Activated B cell treated with CpG ODN at 0.5 μM for 24 hours (primary cell): ENCODE results near the gene MKLN1. TPM values are rescaled to one million over a fixed set of nuclear protein-coding genes. Genes with fewer than 3 reads are reported as not detected.

Experiments used
- ATAC-seq: fragments of 200-7000 bp; cut with Tn5 transposase; one replicate; pipeline ENCODE4 v1.10.0; 2021; ENCODE audit warnings: low read depth, mild to moderate bottlenecking, moderate library complexity
- CTCF ChIA-PET: fragments of 350-600 bp; sonication (Branson Sonifier 250); formaldehyde crosslinking; loops from one replicate; lab custom pipeline; 2021; ENCODE audit warnings: antibody characterized with exemption; lab: Charles Lee
- POLR2A ChIA-PET: fragments of 350-600 bp; sonication (Branson Sonifier 250); formaldehyde crosslinking; loops from one replicate; lab custom pipeline; 2021; ENCODE audit warnings: antibody characterized with exemption; lab: Charles Lee
- DNase-seq: peaks from one replicate; pipeline ENCODE4 v3.0.0; 2022
- H3K27ac Mint-ChIP-seq: one replicate; pipeline ENCODE4 v1.8.0; 2020; ENCODE audit warnings: mixed read lengths
- H3K27me3 Mint-ChIP-seq: one replicate; pipeline ENCODE4 v1.8.0; 2021; ENCODE audit warnings: mixed read lengths
- H3K36me3 Mint-ChIP-seq: one replicate; pipeline ENCODE4 v1.8.0; 2021; ENCODE audit warnings: low read depth, mixed read lengths
- H3K4me1 Mint-ChIP-seq: one replicate; pipeline ENCODE4 v1.8.0; 2021; ENCODE audit warnings: mixed read lengths
- H3K4me3 Mint-ChIP-seq: one replicate; pipeline ENCODE4 v1.8.0; 2020; ENCODE audit warnings: mild to moderate bottlenecking, mixed read lengths
- H3K9me3 Mint-ChIP-seq: one replicate; pipeline ENCODE4 v1.8.0; 2020; ENCODE audit warnings: mixed read lengths
- CTCF ChIP-seq: fragments of 200-600 bp; IDR thresholded peaks from one replicate; pipeline ENCODE4 v1.8.0; 2022; ENCODE audit warnings: antibody characterized with exemption, mild to moderate bottlenecking
- intact Hi-C: fragments of 100-400 bp; cut with micrococcal nuclease; formaldehyde crosslinking; loops from one replicate; pipeline ENCODE4 v1.15.1; 2024
- total RNA-seq: library from RNA; stranded (reverse); gene quantifications from 2 replicates; pipeline ENCODE4 v1.2.3, GENCODE V29; 2022

MKLN1 gene
- total RNA-seq, 1 donor from 2014 or later = 64.6 TPM

- ATAC-seq (no peak), DNase-seq (no peak)
- Mint-ChIP-seq H3K36me3 (no peaks in the 10 kb centered on the region), H3K27ac (no peak overlapping the region), H3K27me3 (peaks cover 3% of the 10 kb centered on the region), H3K4me1 (peaks cover 15% of the 10 kb centered on the region), H3K4me3 (no peak overlapping the region), H3K9me3 (no peaks in the 10 kb centered on the region)
- intact Hi-C loops = loop anchor here (5.0 kb wide), 1 partner anchor 51 kb away; the partner anchor contains the start of gene PODXL
- ChIA-PET POLR2A (no interaction called here), CTCF (interaction anchor here (1.0 to 3.3 kb wide), 3 partner anchors 8 to 149 kb away, joined by 3 to 25 read pairs (median 4); no protein-coding TSS in a partner anchor)
- TF ChIP-seq CTCF = no peak
These were observed 178.9 kb downstream of the MKLN1 start for GRCh38 chr7:131506597-131506996.

GRCh38 chr7:131507592-131508331, 180.1 kb downstream of the MKLN1 start:
- H3K4me1 Mint-ChIP-seq = peaks cover 18% of the 10 kb centered on the region
- TF ChIP-seq CTCF = peak; percentile 50

GRCh38 chr7:131508754-131509486, 181.2 kb downstream of the MKLN1 start:
- ChIA-PET POLR2A (no interaction called here), CTCF (interaction anchor here (1.0 to 3.3 kb wide), 3 partner anchors 12 to 146 kb away, joined by 3 to 25 read pairs (median 3); no protein-coding TSS in a partner anchor)
- no peak overlapping the region for H3K4me3 Mint-ChIP-seq
- H3K9me3 Mint-ChIP-seq = no peaks in the 10 kb centered on the region
- no peak for TF ChIP-seq CTCF
- H3K36me3 Mint-ChIP-seq = no peaks in the 10 kb centered on the region
- peaks cover 25% of the 10 kb centered on the region for H3K4me1 Mint-ChIP-seq
- ATAC-seq (no peak), DNase-seq (no peak)
- intact Hi-C loops = loop anchor here (1.0 to 5.0 kb wide), 2 partner anchors 48 to 145 kb away; partner anchors contain the start of gene PODXL
- H3K27ac Mint-ChIP-seq = no peak overlapping the region
- peaks cover 3% of the 10 kb centered on the region for H3K27me3 Mint-ChIP-seq

More at GRCh38 chr7:131507592-131508331, 180.1 kb downstream of the MKLN1 start:
- ChIA-PET POLR2A (no interaction called here), CTCF (interaction anchor here (1.0 to 3.3 kb wide), 5 partner anchors 9 to 147 kb away, joined by 3 to 25 read pairs (median 3); no protein-coding TSS in a partner anchor)
- ATAC-seq = peak; percentile 91
- Mint-ChIP-seq H3K9me3 (no peaks in the 10 kb centered on the region), H3K27me3 (peaks cover 3% of the 10 kb centered on the region), H3K4me3 (no peak overlapping the region), H3K27ac (no peak overlapping the region), H3K36me3 (no peaks in the 10 kb centered on the region)
- DNase-seq = peak; percentile 67
- intact Hi-C loops = loop anchor here (1.0 to 5.0 kb wide), 2 partner anchors 50 to 147 kb away; partner anchors contain the start of gene PODXL

GRCh38 chr7:131509781-131510180, 182.1 kb downstream of the MKLN1 start:
- ChIA-PET CTCF (no interaction called here), POLR2A (no interaction called here)
- peaks cover 3% of the 10 kb centered on the region for H3K27me3 Mint-ChIP-seq
- no peak for TF ChIP-seq CTCF
- H3K4me1 Mint-ChIP-seq = peaks cover 24% of the 10 kb centered on the region
- ATAC-seq (no peak), DNase-seq (no peak)
- no peaks in the 10 kb centered on the region for H3K36me3 Mint-ChIP-seq
- intact Hi-C loops = loop anchor here (5.0 kb wide), 2 partner anchors 48 to 437 kb away; partner anchors contain the start of gene PODXL
- H3K4me3 Mint-ChIP-seq = no peak overlapping the region
- H3K9me3 Mint-ChIP-seq = no peaks in the 10 kb centered on the region
- H3K27ac Mint-ChIP-seq = no peak overlapping the region
